A673 (cell line): ENCODE results near the gene NIFK. TPM values are rescaled to one million over a fixed set of nuclear protein-coding genes. Genes with fewer than 3 reads are reported as not detected.
"Not testable (repeated sequence)": the region's sequence is repeated elsewhere in the genome, so short reads cannot be mapped to it uniquely, and the experiment has no call there.

Experiments used
- BruUV-seq: library from RNA; stranded (reverse); fragments of 400-500 nt; replicated peaks from 2 replicates; lab custom pipeline; 2021; lab: Mats Ljungman, UMichigan
- CTCF ChIA-PET: fragments of 300-600 bp; sonication (Branson Sonifier 250); formaldehyde crosslinking; loops from one replicate; lab custom pipeline; 2022; ENCODE audit warnings: antibody characterized with exemption; lab: Charles Lee
- POLR2A ChIA-PET: fragments of 300-600 bp; sonication (Branson Sonifier 250); formaldehyde crosslinking; loops from one replicate; lab custom pipeline; 2022; ENCODE audit warnings: antibody characterized with exemption; ENCODE audit not compliant: low non-redundant PET; lab: Charles Lee
- DNase-seq: peaks from one replicate; pipeline ENCODE4 v3.0.0-alpha.2; 2015; ENCODE audit warnings: low spot score
- H3K27ac ChIP-seq: fragments of 200-600 bp; sonication (generic); 2 replicates; pipeline ENCODE4 v1.5.1; 2016; ENCODE audit warnings: mixed run types, low read depth, mild to moderate bottlenecking, mixed read lengths, antibody characterized with exemption, low read length; ENCODE audit not compliant: poor library complexity, severe bottlenecking
- H3K27me3 ChIP-seq: fragments of 200-600 bp; sonication (generic); replicated peaks from 2 replicates; pipeline ENCODE4 v1.6.1; 2017; ENCODE audit warnings: mixed run types, low read depth, mild to moderate bottlenecking, mixed read lengths, antibody characterized with exemption, low read length; ENCODE audit not compliant: insufficient read depth, poor library complexity
- H3K36me3 ChIP-seq: fragments of 200-600 bp; sonication (generic); 2 replicates; pipeline ENCODE4 v1.6.1; 2016; ENCODE audit warnings: mixed run types, mild to moderate bottlenecking, mixed read lengths, antibody characterized with exemption, low read length; ENCODE audit not compliant: insufficient read depth, poor library complexity, severe bottlenecking
- H3K4me1 ChIP-seq: fragments of 200-600 bp; sonication (generic); 2 replicates; pipeline ENCODE4 v1.6.1; 2017; ENCODE audit warnings: mixed run types, mild to moderate bottlenecking, mixed read lengths, antibody characterized with exemption, low read length; ENCODE audit not compliant: insufficient read depth, poor library complexity, severe bottlenecking
- H3K4me3 ChIP-seq: fragments of 200-600 bp; sonication (generic); 2 replicates; pipeline ENCODE4 v1.5.1; 2016; ENCODE audit warnings: low read depth, mixed run types, mild to moderate bottlenecking, mixed read lengths, low read length; ENCODE audit not compliant: poor library complexity, severe bottlenecking
- H3K9me3 ChIP-seq: fragments of 200-600 bp; sonication (generic); 2 replicates; pipeline ENCODE4 v1.6.1; 2016; ENCODE audit warnings: mixed run types, low read depth, mild to moderate bottlenecking, mixed read lengths, antibody characterized with exemption, low read length; ENCODE audit not compliant: poor library complexity, severe bottlenecking
- EZH2 ChIP-seq: fragments of 200-600 bp; sonication (generic); IDR thresholded peaks from 2 replicates; pipeline ENCODE4 v1.6.1; 2017; ENCODE audit warnings: borderline replicate concordance, low read depth, mild to moderate bottlenecking, mixed read lengths, antibody characterized with exemption, low read length; ENCODE audit not compliant: poor library complexity, severe bottlenecking
- intact Hi-C: fragments of 100-400 bp; cut with micrococcal nuclease; formaldehyde crosslinking; loops from one replicate; pipeline ENCODE4 v1.10.0; 2022; ENCODE audit not compliant: unreplicated experiment
- total RNA-seq: library from RNA; stranded (reverse); gene quantifications from 2 replicates; pipeline ENCODE4 v1.2.3, GENCODE V29; 2021
- TF ChIP-seq, protein P1 (sequence below): fragments of 300-800, 200-600 bp; sonication (generic); conservative IDR thresholded peaks from 2 replicates; pipeline ENCODE4 v1.5.1; 2017; ENCODE audit warnings: low read depth, mild to moderate bottlenecking, antibody characterized with exemption, low read length, moderate library complexity, mixed read lengths

The NIFK gene
- total RNA-seq, 1 experiment from 2014 or later = 97.4 TPM

DNA sequence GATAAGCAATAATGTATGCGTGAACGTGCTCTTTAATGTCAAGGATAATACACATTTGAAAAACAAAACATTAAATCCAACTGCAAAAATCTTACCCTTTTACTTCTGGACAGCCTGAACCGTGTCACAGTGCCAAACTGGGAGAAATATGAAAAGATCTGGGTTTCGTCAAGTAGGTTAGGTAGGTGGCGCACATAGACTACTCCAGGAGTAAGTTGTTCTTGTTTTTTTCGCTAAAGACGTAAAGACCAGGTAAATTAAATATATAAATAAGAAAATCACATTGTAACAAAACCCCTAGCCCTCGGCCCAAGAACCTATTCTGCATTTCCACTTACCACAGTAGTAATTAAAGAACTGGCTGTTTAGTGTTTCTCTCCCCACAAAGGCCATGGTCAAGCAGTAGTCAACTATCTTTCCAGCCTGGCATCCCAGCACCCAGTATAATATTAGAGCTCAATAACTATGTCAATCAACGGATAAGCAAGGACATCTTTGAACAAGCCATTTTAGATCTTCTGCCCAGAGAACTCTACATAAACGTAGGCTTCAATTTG is 1.1 kb downstream of the NIFK start:
- DNase-seq = no peak
- intact Hi-C loops = loop anchor here (5.0 kb wide), 1 partner anchor 203 kb away; the partner anchor contains the start of gene RNU4ATAC
- H3K4me1 ChIP-seq = peaks cover 3% of the 10 kb centered on the region
- POLR2A ChIA-PET = interaction anchor here (0.6 kb wide), 1 partner anchor 86 kb away, joined by 3 read pairs; no protein-coding TSS in a partner anchor
- peaks cover 36% of the 10 kb centered on the region for H3K36me3 ChIP-seq
- no peak overlapping the region for H3K27ac ChIP-seq
- no peaks in the 10 kb centered on the region for H3K27me3 ChIP-seq
- CTCF ChIA-PET = interaction anchor here (1.0 kb wide), 1 partner anchor 17 kb away, joined by 5 read pairs; no protein-coding TSS in a partner anchor
- no TSS peak for BruUV-seq
- TF ChIP-seq, protein P1, sequence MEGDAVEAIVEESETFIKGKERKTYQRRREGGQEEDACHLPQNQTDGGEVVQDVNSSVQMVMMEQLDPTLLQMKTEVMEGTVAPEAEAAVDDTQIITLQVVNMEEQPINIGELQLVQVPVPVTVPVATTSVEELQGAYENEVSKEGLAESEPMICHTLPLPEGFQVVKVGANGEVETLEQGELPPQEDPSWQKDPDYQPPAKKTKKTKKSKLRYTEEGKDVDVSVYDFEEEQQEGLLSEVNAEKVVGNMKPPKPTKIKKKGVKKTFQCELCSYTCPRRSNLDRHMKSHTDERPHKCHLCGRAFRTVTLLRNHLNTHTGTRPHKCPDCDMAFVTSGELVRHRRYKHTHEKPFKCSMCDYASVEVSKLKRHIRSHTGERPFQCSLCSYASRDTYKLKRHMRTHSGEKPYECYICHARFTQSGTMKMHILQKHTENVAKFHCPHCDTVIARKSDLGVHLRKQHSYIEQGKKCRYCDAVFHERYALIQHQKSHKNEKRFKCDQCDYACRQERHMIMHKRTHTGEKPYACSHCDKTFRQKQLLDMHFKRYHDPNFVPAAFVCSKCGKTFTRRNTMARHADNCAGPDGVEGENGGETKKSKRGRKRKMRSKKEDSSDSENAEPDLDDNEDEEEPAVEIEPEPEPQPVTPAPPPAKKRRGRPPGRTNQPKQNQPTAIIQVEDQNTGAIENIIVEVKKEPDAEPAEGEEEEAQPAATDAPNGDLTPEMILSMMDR = no peak
- TF ChIP-seq EZH2 = no peak
- H3K9me3 ChIP-seq = no peaks in the 10 kb centered on the region
- peak overlapping the region; percentile 72 for H3K4me3 ChIP-seq

DNA sequence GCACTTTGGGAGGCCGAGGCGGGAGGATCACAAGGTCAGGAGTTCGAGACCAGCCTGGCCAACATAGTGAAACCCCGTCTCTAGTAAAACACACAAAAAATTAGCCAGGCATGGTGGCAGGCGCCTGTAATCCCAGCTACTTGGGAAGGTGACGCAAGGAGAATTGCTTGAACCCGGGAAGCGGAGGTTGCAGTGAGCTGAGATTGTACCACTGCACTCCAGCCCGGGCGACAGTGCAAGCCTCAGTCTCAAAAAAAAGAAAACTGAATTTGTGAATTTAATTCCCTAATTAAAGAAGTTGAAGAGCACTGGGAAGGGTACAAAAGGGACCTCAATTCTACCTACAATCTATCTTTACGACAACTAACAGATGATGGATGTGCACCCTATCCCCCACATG is 2.1 kb downstream of the NIFK start:
- H3K9me3 ChIP-seq, BruUV-seq, H3K27me3 ChIP-seq, CTCF ChIA-PET, H3K4me3 ChIP-seq, H3K27ac ChIP-seq, intact Hi-C loops, DNase-seq, H3K4me1 ChIP-seq: not testable (repeated sequence)
- POLR2A ChIA-PET = interaction anchor here (0.6 kb wide), 1 partner anchor 85 kb away, joined by 3 read pairs; no protein-coding TSS in a partner anchor
- peaks cover 42% of the 10 kb centered on the region for H3K36me3 ChIP-seq

DNA sequence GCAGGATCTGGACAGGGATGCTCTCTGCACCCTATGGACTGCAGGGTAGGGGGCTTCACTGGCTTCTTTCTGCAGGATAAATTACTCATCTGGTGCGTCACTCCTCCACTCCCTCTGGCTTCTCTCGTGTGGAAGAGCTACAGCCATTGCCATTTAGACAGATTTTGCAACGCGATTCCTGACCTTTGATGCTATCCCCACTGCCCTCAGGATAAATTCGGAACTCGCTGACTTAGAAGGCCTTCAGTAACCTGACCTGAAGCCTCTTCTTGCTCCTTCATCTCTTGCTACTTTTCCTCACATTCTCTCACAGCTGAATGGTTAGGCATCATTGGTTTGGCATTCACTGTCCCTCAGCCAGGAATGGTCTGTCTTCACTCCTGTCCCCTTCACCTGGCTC is 5.3 kb downstream of the NIFK start:
- peaks cover 71% of the 10 kb centered on the region for H3K36me3 ChIP-seq
- no TSS peak for BruUV-seq

More for the DNA sequence above, 5.3 kb downstream of the NIFK start:
- intact Hi-C loops = no loop called here
- Histone ChIP-seq H3K27me3 (no peaks in the 10 kb centered on the region), H3K9me3 (no peaks in the 10 kb centered on the region), H3K27ac (no peak overlapping the region), H3K4me3 (no peak overlapping the region), H3K4me1 (peaks cover 3% of the 10 kb centered on the region)
- no peak for DNase-seq
- TF ChIP-seq, protein P1 = no peak
- TF ChIP-seq EZH2 = no peak
- POLR2A ChIA-PET = no interaction called here
- CTCF ChIA-PET = no interaction called here
